ENCODE data around the gene ADAMTS16.
A peak's percentile ranks its signal among the peaks of the same experiment; 100 is the strongest.

The ADAMTS16 gene

DNA sequence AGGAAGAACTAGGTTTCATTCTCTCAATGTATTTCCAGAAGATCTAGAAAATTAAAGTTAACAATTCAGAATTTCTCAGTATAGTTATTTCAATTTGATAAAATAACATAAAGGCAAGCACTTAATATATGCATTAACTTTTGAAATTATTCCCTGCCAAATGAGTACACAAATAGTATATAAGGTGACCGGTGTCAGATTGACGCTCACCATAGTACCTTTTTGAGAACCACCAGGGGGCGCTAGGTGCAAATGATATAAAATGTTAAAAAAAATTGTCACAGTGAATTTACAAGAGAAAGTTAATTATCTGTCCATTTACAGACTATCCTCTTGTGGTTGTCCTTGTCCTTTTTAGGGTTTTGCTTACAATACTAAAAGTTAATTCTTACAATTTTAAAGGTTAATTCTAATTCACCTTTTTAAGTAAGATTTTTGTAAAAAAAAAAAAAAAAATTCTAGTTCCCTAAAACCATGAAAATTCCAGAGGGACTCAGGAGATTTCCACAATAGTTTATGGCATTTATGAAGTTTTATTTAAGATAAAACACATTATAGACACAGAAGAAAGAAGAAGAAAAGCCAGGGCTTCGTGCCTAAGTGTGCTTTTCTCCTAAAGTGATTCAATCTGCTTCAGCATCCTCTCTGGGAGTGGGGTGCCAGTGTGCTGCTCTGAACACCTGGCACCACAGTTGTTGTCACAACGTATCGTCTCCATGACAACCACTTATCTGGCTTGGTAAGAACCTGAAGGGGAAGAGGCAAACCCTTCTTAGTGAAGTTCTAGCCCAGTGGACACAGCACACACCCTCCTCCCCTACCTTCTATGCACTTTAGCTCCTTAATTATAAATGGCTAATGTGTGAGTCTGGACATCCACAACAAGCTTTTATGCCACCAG lies 1.7 kb downstream of the ADAMTS16 start:
- peak; percentile 53 to 56 for DNase-seq

DNA sequence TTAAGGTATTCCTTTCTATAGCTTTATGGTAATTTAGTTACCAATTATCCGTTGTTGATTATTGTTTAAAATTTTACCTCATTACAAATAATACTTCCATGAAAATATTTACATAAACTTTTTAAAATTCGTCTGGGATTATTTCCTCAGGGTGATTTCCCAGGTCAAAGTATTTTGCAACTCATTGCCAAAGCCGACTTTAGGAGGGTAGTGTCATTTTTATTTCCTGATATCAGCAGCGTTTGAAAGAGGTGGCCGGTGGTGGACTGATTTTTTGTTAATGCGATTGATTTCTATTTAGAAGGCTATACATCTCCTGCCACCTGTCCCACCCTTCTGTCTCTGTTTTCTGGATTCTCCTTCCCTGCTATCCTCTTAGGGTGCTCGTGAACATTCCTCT lies 4.3 kb downstream of the ADAMTS16 start:
- no peak for DNase-seq

DNA sequence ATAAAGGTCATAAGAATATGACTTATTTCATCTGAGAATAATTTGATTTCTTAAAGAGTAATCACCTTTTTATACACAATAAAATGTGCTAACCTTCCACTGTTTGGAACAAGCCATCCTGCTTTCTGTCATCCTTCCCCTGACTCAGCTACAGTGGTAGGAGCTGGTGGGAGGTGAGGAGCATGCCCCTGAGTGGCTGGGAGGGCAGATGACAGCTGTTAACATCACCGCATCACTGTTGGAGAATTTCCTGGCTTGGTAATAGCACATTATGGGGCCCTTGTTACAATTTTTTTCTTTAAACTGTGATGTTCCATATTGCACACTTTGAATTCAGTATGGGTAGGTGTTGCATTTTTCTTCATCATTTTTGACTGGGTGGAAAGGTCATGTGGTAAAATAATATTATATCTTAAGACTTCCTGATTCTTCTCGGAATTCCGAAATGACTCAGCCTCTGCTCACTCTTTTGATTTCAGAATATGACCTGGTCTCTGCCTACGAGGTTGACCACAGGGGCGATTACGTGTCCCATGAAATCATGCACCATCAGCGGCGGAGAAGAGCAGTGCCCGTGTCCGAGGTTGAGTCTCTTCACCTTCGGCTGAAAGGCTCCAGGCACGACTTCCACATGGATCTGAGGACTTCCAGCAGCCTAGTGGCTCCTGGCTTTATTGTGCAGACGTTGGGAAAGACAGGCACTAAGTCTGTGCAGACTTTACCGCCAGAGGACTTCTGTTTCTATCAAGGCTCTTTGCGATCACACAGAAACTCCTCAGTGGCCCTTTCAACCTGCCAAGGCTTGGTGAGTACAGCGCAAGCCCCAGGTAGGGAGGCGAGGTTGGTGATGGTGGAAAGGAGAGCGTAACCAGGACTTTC lies 5.8 kb downstream of the ADAMTS16 start:
- no peak for DNase-seq

DNA sequence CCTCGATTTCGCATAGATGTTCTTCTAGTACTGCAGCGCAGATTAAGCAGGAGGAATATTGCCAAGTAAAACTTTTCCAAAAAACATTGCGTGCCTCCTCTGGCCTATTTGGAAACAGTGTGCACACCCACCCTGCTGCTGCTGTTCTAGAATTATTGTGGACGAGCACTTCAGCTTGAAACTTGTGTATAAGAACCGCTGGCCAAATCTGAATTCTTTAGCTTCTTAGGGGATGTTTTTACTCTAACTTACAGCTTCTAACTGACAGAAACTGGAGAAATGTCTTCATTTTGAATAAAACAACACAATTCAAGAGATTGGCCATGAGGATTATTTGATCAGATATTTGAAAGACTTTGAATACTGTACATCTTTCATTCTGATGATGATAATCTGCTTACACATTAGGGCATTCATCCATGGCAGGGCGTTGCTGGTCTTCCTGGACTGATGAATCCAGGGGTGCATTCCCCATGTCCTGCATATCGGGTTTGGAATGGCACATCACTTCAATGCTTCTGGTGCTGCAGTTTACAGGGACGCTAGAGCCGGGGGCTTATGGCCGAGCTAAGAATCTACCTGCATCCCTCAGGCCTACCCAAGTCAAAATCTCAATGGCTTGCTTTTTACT lies 6.5 kb downstream of the ADAMTS16 start:
- DNase-seq: no peak

DNA sequence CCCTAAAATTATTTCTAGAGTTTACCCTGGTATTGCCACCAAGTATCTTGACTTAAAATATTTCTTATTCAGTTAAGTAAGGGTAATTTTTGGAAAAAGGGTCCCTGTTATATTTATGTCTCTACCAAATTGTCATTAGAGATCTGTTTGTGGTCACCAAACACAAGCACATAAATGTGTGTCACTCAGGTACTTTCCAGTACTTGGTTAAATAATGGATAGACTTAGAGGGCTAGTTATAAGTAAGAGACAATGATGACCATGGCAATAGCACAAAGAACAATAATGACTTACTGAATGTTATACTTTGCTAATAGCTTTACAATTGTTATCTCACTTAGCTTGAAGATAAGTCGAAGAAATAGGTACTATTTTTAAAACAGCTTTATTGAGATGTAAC lies 9.0 kb downstream of the ADAMTS16 start:
- DNase-seq: no peak

DNA sequence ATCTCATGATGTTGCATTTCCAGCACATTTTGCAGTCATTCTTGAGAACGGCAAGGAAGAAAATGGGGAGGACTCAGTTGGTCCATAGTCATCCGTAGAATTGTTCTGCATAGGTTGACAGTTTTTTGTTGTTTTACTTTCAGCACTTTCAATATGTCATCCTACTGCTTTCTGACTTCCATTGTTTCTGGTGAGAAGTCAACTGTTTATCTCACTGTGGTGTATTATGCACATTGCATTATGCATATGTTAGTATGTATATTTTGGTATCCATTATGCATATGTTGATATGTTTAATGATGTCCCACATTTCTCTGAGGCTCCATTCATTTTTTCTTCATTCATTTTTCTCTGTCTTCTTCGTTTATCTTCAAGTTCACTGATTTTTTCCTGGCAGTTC lies 10.5 kb downstream of the ADAMTS16 start:
- DNase-seq: no peak

DNA sequence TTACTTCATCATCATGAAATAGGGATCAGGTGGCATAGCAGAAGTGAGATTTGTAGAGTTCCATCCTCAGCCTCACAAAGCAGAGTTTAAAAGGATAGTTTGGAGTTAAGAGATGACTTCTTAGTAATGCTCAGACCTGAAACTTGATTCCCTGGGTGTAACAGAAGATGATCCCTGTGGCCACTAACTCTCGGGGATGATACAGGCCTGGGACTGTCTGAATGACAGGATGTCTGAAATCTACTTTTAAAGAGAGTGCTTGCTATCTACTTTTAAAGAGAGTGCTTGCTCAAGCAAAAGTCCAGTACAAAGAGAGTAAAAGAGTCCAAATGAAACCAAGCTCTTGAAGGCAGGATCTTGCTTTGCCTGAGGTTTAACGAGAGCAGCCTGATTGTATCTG lies 14.6 kb downstream of the ADAMTS16 start:
- no peak for DNase-seq

DNA sequence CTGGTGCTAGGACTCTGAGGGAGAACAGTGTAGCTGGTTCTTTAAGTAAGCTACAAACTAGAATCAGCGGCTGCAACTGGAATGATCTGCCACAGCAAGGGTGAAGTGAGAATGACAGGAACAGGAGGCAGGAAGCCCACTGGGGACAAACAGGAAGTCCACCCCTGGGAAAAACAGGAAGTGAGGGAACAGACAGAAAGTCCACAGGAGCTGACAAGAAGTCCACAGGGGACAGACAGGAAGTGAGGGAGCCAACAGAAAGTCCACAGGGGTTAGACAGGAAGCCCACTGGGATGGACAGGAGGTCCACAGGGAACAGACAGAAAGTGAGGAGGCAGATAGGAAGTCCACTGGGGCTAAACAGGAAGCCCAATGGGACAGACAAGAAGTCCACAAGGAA lies 15.5 kb downstream of the ADAMTS16 start:
- DNase-seq: no peak

DNA sequence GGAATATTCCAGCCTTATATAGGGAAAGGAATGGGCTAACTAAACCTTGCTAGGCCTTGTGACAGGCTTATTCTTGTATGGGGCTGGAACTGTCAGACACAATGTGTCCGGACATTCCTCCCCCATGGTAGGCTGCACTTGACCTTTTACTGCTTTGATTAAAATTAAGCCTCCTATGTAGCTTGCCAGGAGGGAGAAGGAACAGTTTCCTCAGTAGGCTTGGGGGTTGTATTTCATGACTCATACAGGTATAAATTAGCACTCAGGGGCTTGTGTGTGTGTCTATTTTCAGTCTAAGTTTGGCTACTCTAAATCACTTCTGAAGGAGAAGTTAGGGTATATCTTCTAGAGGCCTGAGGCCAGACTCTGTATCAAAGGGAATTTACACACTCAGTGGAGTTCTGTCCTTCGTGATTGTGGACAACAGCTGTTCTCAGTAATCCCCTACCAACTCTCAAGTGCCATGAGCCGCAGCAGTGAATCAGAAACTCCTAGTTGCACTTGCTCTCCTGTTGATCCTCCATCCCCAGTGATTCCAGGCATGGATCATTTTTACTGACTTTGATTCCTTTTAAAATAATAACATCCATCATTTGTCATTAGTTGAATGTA lies 16.4 kb downstream of the ADAMTS16 start:
- DNase-seq: no peak

DNA sequence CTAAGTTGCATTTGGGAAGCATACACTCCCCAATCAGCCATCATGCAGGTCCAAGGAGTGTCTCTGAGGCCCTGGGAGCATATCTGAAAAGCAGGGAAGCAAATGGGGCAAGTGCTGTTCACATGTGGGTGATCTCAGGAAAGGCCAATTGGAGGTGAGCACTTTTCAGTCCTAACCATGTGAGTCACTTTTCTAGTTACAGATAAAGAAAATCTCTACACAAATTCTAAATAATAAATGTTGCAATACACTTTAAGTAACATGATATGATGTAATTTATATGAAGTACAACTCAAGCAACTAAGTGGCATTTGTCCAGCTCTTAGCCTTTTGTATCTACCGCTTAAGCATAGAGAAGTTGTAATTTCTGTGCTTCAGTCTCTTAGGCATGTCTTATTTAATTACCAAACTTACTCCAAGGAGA lies 18.4 kb downstream of the ADAMTS16 start:
- no peak for DNase-seq

DNA sequence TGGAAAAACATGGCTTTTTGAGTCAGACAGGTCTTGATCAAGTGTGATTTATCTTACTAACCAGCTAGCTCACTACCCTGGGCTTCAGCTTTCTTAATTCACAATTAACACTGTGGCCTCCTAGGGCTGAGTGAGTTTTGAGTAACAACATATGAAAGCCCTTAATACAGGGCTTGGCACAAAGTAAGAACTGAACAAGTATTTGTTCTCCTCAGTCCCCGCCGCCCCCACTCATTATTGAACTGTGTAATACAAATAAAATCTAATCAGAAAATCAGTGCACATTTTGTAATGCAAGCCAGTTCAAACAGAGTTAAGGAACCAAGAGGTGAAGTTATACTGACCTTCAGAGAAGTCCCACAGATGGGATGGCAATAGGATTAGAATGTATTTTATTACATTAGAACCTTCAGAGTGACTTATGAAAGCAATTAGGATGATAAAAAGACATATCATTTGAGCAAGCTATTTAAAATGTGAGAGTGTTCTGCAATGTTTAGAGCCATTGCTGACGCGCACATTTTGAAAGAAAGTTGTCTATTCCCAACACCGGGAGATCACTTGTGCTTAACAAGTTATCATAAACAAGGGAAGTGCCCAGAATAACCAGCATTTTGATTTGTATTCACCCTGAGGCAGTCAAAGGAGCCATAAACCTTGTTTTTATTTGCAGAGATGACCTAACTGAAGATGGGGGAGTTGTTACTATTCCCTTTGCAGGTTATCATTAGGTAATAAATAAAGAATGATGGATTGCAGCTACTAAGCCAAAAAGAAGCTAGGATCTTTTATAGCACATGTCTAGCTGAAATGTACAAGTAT lies 19.4 kb downstream of the ADAMTS16 start:
- no peak for DNase-seq

DNA sequence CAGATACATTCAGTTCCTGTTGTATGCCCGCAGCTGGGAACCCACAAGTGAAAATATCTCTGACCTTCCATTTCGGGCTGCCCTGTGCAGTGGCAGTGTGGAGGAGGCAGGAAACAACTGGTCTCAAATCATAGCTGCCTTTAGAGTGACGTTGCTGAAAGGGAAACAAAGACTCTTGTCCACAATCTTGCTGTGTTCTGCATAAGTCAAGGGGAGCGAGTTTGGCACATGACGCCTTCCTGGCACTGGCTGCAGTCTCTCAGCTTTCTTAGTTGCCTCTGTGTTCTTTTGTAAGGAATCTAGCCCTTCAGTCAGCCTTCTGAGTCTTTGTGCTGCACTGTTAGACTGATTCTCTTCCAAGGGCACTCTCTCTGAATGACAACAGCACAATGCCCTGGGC lies 24.0 kb downstream of the ADAMTS16 start:
- no peak for DNase-seq

DNA sequence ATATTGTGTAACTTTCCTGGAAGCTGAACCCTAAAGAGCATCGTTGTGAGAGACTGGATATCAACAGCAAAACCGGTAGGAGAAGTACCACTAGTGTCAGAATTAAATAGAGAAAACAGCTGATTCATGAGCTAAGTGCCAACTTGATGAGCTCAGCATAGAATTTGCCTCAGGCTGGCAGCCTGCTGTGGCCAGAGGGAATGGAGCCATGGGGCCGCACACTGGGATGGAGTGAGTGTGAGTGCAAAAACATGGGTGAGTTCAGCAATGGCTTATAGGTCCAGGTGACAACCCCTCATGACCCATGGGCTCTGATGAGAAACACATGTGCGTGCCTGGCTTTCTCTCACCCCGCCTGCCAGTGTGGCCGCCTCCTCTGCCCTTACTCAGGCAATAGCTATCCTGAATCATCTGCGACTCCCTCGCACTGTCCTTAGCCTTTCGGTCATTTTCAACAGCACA lies 25.4 kb downstream of the ADAMTS16 start:
- DNase-seq: no peak

DNA sequence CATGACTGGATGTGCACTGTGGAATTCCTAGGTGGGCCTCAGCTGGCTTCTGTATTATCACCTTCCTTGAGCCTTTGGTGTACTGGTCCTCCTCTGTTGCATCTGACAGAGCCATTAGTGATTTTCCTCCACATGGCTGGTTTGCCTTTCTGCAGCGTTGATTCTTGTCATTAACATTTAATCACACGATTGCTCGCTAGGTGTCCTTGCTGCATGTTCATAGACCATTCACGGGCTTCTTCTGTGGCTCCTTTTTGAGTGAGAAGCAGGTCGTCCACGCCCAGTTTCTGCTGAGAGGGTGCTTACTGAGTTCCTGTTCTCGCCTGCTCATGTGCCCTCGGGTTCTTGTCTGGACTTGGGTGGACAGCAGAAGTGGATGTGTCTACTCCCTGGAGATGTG lies 29.3 kb downstream of the ADAMTS16 start:
- DNase-seq: no peak

DNA sequence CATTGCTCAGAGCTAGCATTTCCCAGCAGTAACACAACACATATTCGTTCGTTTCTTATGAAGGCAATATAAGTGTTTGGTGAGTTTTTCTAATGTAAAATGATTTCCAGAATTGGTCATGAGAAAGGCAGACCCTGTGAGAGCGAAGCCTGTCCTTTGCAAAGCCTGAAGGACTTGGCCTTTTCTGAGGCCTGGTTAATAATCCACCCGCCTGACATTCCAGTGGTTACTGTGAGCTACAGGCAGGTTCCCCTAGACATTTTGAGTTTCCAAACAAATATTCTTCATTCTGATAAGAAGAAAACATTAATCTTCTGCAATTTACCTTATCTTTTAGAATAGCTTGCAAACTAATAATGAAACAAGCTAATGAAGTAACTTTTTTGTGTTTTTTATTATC lies 38.0 kb downstream of the ADAMTS16 start:
- DNase-seq: no peak

DNA sequence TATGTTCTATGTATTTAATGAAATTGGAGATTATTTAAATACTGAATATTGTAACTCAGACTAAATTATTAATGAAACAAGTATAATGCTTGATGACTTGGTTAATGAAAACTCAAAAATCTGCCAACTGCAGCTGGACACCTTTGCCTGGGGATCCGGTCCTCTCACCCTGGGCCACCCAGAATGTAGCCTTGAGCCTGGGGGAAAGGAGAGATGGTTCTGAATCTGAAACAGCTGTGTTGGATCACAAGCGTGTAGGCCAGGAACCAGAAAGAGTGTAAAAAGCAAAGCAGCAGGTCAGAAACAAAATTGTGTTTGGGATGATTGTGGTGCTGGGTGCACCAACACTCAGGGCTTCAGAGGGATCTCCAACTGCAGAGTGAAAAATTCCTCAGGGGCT lies 38.5 kb downstream of the ADAMTS16 start:
- no peak for DNase-seq

DNA sequence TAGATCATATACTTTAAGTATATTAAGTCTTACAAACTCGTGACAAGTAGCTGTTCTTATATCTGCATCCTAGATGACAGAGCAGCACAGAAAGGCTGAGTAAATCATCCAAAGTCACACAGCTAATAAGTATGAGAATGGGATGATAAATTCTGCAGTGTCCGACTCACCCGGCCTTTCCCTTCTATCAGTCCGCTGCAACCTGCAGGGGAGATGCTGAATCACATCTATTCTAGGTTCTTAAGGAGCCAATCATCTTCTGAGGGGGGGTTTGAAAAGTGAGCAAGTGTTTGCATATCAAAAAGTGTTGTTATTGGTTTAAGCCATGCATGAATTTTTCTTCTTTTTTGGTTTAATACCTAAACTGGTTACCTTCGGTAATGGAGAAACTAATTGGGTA lies 38.9 kb downstream of the ADAMTS16 start:
- DNase-seq: no peak

DNA sequence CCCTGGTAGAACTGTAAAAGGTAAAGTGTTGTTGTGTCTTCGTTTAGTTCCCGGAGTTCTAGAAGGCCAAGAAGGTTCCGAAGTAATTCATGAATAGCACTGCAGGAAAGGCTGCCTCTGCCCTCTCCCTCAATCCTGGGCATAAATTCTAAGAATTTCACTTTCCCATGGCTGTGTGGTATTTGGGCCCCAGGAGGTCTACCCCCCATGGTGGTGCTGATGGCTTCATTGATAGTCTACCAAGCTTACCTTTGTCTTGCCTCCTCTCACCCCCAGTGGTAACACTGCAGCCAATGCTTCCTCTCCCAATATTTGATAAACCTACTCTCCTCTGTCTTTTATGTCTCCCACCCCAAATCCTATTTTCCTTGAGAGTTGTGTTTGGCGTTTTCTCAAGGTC lies 39.5 kb downstream of the ADAMTS16 start:
- no peak for DNase-seq

DNA sequence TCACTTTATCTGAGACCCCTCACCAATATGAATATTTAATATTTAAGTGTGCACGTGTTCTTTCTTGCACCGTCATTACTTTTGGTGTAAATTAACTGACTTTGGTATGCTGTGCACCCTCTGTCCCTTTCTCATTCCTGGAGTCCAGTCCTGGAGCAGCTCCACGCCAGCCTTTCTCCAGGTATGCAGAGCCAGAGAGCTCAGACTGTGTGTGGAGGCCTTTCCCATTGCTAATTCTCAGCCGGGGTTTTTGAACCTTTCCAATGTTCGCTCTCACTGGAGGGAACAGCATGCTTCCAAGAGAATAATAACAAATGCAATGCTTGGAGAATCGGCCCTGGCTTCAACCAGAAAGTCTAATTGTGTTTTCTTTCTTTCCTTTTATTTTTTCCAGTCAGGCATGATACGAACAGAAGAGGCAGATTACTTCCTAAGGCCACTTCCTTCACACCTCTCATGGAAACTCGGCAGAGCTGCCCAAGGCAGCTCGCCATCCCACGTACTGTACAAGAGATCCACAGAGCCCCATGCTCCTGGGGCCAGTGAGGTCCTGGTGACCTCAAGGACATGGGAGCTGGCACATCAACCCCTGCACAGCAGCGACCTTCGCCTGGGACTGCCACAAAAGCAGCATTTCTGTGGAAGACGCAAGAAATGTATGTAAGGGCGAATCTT lies 41.7 kb downstream of the ADAMTS16 start:
- no peak for DNase-seq

DNA sequence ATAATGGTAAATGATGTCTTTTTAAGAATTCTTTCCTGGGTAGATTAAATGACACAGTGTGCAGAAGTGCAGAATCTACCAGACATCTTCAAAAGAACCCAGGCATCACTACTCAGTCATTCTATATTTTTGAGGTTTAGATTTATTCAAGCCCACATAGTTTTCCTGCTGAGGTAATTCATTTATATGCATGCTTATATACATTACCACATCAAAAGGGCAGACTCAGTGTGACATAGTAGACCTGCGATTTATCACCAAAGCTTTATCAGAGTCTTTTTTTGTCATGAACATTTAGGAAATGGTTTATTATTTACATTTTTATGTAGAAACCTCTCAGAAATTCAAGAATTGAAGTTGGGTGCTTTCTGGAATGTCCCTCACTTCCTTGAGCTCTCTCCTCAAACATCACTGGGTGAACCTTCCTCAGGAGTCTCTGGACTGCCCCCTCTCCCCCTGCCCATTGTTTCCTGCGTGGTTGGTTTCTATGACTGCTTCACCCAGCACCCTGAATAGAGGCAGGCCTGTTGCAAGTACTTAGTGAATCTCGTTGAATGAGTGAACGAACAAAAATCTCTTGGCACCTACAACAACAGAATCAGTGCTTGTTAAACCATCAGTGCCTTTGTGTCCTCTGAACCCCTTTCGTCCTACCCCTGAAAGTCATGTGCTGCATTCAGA lies 42.5 kb downstream of the ADAMTS16 start:
- no peak for DNase-seq

DNA sequence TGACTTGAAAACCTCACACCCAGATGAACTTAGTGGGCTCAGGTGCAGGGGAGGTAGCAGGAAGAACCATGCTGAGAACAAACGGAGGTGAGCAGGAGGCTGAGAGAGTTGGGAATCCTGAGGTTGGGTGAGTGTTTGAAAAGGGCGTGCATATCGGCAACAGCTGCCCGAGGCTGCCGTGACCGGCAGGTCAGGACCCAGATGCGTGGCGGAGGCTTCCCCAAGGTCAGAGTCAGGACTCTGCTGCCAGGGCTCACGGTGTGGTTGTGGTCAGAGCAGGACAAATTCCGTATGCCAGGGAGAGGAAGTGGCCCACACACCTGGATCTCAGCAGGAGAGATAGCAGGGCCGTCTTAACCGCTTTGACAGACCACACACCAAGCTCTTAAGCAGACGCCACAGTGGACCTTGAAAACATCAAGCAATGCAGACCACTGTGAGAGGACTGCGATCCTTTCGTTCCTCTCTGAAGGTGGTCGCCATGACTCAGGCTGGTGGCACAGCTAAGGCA lies 43.1 kb downstream of the ADAMTS16 start:
- no peak for DNase-seq

Data from stimulated activated CD4-positive, alpha-beta T cell treated with anti-CD3 and anti-CD28 coated beads, Interleukin-2, amount 100 ng/mL, for 48 hours (primary cell).